HG03342 (cell line): ENCODE results near the gene CACNA2D4.
"Not testable (repeated sequence)": the region's sequence is repeated elsewhere in the genome, so short reads cannot be mapped to it uniquely, and the experiment has no call there.

Experiments used
- ATAC-seq: cut with Tn5 transposase; IDR thresholded peaks from one replicate; pipeline ENCODE4 v1.9.1; 2021; ENCODE audit warnings: mild to moderate bottlenecking, moderate library complexity; ENCODE audit not compliant: unreplicated experiment

Gene CACNA2D4

GRCh38 chr12:1820191-1820895 lies 98.1 kb downstream of the CACNA2D4 start, which contains the start of gene LRTM2:
Gene LRTM2 (plus strand): TSS chr12:1820565. CDS start chr12:1828149, 7,584 bp downstream.
- ATAC-seq, result no peak

DNA sequence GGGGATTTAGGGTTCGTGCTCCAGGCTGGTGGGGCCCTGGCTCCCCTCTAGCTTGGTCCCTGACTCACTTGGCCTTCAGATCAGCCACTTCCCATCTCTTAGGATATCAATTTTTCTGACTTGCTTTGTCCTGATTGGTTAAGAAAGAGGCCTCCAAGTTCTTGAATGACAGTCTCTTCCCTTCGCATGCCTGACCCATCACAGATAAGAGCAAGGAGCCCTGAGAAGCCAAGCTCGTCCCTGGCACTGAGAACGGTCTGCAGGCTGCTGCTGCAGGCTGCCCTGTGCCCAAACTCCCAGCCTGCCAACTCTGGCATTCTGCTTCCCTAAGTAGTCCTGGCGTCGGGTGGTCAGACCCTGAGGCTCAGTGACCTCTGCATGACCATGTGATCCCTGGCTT lies 98.9 kb downstream of the CACNA2D4 start:
- no peak for ATAC-seq

DNA sequence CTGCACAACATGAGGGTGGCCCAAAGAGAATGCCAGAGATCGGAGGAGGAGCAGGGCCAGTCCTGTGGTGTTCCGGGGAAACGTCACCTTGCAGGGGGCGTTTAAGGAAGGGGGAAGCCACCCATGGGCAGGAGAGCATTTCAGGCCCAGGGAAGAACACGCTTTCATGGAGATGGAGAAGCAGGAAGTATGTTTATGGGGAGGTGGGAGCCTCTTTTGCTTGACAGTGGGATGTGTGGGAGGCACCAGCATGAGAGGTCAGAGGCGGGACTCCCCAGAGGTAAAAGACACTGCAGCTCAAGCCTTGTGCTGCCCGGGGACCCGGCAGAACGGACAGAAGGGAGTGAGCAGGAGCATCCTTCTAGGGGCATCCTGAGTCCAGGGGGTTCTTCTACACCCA lies 99.4 kb downstream of the CACNA2D4 start:
- no peak for ATAC-seq

- not testable (repeated sequence) for ATAC-seq
These were observed 100.5 kb downstream of the CACNA2D4 start for GRCh38 chr12:1817928-1818327.

- no peak for ATAC-seq
These were observed 101.6 kb downstream of the CACNA2D4 start for GRCh38 chr12:1816730-1817348.

GRCh38 chr12:1815814-1816729 lies 102.4 kb downstream of the CACNA2D4 start:
- ATAC-seq, result no peak

DNA sequence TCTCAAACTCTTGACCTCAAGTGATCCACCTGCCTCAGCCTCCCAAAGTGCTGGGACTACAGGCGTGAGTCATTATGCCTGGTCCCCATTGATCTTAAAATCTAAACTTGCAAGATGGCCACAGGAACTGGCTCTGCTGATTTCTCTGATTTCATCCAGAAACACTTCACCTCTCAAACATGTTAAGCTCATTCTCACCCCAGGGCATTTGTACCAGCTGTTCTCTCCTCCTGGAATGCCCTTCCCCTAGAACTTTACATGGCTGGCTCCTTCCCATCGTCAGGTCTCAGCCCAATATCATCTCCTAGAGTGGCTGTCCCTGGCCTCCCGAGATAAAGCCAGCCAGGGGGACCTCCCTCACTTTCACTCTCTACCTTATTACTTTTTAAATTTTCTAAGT lies 103.3 kb downstream of the CACNA2D4 start:
- ATAC-seq, result no peak

GRCh38 chr12:1814266-1814665 lies 104.2 kb downstream of the CACNA2D4 start:
- ATAC-seq, result no peak

DNA sequence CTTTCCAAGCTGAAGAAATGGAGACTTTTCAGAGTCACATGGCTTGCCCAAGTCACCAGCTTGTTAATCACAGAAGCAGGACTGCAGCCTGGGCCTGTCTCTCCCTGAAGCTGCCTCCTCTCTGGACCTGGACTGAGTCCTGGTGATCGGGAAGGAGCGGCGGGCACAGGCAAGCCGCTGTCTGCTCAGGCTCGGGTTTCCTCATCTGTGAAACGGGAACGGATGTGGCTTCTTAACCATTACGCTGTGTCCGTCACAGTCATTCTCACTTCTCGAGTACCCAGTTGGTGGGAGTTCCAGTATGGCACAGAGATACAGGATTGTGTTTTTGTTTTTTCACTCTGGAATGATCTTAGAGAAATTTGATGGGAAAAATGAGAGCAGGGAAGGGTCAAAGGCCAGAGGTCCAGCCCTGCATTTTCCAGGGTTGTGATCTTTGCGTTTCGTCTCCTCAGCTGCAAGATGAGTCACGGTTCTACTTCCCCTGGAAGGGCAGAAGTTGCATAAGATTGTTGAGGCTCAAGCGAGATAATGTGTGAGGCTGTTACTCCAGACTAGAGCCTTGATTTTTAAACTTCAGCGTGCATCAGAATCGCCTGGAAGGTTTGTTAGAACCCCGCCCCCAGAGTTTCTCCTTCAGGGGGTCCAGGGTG lies 105.7 kb downstream of the CACNA2D4 start:
- no peak for ATAC-seq

- no peak for ATAC-seq
These were observed 106.5 kb downstream of the CACNA2D4 start for GRCh38 chr12:1811948-1812291.

DNA sequence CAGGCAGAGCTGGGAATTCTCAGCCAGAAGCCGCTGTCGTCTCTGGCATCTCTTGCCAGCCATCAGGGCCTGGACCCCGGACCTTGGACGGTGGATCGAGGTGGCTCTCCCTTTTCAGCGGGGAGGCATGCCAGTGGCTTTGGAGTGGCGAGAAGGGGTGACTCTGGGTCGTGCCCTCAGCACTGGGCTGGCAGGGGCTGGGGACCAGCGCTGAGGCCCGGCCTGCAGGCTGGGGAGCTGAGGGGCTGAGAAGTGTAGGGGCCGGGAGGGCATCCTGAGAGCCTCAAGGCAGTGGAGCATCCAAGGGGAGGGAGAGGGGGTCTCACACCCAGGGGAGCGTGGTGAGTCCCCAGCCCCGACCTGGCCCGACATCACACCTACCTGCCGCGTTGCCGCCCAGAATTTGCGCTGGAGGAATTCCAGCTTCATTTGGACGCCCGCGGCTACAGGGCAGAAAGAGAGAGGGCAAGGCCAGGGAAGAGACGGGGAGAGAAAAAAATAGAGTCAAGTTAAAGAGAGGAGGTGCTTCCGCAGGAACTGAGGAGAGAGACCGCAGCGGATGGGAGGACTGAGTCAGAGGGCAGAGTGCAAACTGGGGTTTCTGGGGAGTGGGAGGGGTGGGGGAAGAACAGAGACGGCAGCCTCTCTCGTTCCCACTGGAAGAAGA lies 107.0 kb downstream of the CACNA2D4 start:
- no peak for ATAC-seq

DNA sequence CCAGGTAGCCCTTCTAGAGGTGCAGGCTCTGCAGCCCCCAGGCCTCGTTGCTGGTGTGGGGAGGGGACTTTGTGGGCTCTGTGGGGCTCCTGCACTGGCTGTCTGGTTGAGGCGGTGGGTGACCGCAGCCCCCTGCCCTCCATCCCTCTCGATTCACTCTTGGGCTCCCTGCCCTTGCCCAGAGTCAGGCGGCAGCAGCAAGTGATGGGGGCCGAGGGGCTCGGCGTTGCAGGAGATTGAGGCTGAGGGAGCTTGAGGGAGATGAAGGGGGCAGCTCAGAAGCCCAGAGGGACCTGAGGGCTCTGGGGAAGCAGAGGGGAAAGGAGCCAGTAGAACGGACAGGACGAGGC lies 107.5 kb downstream of the CACNA2D4 start:
- ATAC-seq, result no peak

- ATAC-seq, result no peak
These were observed 108.1 kb downstream of the CACNA2D4 start for GRCh38 chr12:1810201-1810930.

DNA sequence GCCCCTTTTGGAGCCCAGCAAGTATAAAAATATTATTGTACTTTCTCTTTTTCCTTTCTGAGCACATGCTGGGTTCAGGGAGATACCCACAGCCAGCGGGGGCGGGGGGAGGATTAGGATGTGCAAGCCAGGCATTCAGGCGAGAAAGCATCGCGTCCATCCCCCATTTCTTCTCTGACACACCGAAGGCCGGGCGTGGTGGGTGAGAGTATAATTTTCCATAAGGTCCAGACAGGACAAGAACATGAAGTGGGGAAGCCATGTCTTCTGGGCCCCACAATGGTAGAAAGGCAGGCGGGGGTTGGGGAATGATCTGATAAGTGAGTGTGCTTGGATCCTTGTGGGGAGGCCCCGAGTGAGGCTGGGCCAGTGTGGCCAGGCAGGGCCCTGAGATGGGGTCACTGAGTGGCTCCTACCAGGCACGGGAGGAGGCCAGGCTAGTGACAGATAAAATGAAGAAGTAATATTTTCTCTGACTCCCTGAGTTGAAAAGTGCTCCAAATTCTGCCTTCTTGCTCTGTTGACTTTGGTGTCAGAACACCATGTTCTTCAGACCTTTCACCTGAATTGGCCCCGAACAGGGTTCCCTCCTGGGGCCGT lies 108.8 kb downstream of the CACNA2D4 start:
- ATAC-seq, result no peak

- no peak for ATAC-seq
These were observed 109.5 kb downstream of the CACNA2D4 start for GRCh38 chr12:1808798-1809480.

GRCh38 chr12:1808036-1808797 lies 110.2 kb downstream of the CACNA2D4 start:
- no peak for ATAC-seq

DNA sequence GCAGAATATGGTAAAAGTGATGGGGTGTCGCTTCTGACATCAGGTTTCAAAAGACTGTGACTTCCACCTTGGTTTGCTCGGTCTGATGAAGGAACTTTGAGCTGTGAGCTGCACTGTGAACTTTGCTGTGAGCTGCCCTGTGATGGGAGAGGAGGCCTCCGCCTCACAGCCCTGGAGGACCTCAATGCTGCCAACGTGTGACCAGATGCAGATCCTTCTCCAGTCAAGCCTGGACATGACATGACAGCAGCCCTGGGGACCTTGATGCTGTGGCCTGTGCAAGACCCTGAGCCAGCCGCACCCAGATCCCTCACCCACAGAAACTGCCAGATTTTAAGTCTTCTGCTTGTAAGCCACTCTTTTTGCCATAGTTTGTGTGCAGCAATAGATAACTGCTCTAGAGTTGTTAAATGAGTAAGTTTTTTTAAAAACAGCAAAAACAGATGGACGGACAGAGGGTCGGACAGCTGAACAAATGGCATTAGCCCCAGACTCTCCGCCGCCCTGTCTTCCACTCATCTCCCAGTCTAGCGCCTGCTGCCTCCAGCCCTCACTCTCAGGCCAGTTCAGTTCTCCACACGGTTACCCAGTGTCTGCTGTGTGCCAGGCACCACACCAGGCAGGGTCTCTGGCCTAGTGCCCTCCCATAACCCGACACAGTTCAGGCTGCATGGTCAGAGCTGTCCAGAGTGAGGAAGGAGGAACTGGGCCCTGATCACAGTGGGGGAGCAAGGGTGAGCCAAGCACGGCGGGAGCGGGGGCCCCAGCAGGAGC lies 111.2 kb downstream of the CACNA2D4 start:
- ATAC-seq, result no peak
